ENCODE results near the gene LRRC39. TPM values are rescaled to one million over a fixed set of nuclear protein-coding genes. Genes with fewer than 3 reads are reported as not detected.

Gene LRRC39
- total RNA-seq = 1.1 and 1.8 TPM in 2 replicates
- long read RNA-seq, partial matches to known transcripts = 0 of 1 reads
- long read RNA-seq, other reads (novel, unspliced or antisense) = 1 of 1 reads

- DNase-seq (ENCODE audit: low spot score, unreplicated experiment) = no peak
- Mint-ChIP-seq H3K27ac (no peak within 1 kb of the TSS), H3K36me3 (ENCODE audit: insufficient read depth) (no peaks in the 10 kb centered on the region), H3K4me3 (ENCODE audit: low read depth) (no peak within 1 kb of the TSS), H3K4me1 (ENCODE audit: low read depth) (no peaks in the 10 kb centered on the region), H3K9me3 (ENCODE audit: low read depth) (no peaks in the 10 kb centered on the region), H3K27me3 (no peaks in the 10 kb centered on the region)
- TF ChIP-seq, protein P1, sequence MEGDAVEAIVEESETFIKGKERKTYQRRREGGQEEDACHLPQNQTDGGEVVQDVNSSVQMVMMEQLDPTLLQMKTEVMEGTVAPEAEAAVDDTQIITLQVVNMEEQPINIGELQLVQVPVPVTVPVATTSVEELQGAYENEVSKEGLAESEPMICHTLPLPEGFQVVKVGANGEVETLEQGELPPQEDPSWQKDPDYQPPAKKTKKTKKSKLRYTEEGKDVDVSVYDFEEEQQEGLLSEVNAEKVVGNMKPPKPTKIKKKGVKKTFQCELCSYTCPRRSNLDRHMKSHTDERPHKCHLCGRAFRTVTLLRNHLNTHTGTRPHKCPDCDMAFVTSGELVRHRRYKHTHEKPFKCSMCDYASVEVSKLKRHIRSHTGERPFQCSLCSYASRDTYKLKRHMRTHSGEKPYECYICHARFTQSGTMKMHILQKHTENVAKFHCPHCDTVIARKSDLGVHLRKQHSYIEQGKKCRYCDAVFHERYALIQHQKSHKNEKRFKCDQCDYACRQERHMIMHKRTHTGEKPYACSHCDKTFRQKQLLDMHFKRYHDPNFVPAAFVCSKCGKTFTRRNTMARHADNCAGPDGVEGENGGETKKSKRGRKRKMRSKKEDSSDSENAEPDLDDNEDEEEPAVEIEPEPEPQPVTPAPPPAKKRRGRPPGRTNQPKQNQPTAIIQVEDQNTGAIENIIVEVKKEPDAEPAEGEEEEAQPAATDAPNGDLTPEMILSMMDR (IDR thresholded peaks at IDR 0.05; ENCODE audit: unreplicated experiment) = no peak
Observed at GRCh38 chr1:100178091-100178490, at the start of gene LRRC39. Gene LRRC39, minus strand, starts transcription at chr1:100178256. Its CDS starts 9,740 bp downstream, at chr1:100168516.

DNA sequence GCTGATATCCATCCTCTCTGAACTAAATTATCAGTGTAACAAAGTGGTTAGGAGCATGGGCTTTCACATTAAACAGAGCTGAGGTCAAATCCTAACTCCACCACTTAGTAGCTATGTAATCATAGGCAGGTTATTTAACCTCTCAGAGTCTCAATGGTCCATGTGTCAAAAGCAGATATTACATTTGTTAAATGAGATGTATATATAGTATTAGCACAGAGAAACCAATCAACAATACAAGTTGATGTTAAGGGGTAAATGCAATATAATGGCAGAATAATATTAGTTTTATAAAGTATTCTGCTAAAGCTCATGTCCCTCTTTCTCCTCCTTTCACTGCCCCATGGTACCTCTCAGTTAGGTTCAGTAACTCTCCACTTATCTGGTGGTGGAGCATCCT lies 44.4 kb upstream of the LRRC39 start:
- H3K4me1 Mint-ChIP-seq (ENCODE audit: low read depth) = no peaks in the 10 kb centered on the region
- TF ChIP-seq, protein P1 (IDR thresholded peaks at IDR 0.05; ENCODE audit: unreplicated experiment) = no peak
- no peak for DNase-seq (ENCODE audit: low spot score, unreplicated experiment)
- H3K27ac Mint-ChIP-seq = no peak overlapping the region
- H3K36me3 Mint-ChIP-seq (ENCODE audit: insufficient read depth) = peaks cover 1% of the 10 kb centered on the region
- no peaks in the 10 kb centered on the region for H3K9me3 Mint-ChIP-seq (ENCODE audit: low read depth)
- H3K4me3 Mint-ChIP-seq (ENCODE audit: low read depth) = no peak overlapping the region
- no peaks in the 10 kb centered on the region for H3K27me3 Mint-ChIP-seq

- Mint-ChIP-seq H3K36me3 (ENCODE audit: insufficient read depth) (peaks cover 3% of the 10 kb centered on the region), H3K4me3 (ENCODE audit: low read depth) (no peak overlapping the region), H3K9me3 (ENCODE audit: low read depth) (no peaks in the 10 kb centered on the region), H3K4me1 (ENCODE audit: low read depth) (no peaks in the 10 kb centered on the region), H3K27ac (no peak overlapping the region), H3K27me3 (no peaks in the 10 kb centered on the region)
- DNase-seq (ENCODE audit: low spot score, unreplicated experiment) = no peak
- TF ChIP-seq, protein P1 (IDR thresholded peaks at IDR 0.05; ENCODE audit: unreplicated experiment) = no peak
Observed at GRCh38 chr1:100219883-100220282, 41.8 kb upstream of the LRRC39 start.

DNA sequence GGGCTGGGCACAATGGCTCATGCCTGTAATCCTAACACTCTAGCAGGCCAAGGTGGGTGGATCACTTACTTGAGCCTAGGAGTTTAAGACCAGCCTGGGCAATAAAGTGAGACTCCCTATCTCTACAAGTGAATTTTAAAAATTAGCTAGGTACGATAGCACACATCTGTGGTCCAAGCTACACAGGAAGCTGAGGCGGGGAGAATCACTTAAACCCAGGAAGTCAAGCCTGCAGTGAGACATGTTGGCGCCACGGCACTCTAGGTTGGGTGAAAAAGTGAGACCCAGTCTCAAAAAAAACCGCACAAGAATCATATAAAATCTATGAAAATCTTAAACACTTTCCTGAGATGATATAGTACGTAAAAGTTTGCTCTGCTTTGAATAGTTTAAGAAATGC lies 41.4 kb upstream of the LRRC39 start:
- TF ChIP-seq, protein P1 (IDR thresholded peaks at IDR 0.05; ENCODE audit: unreplicated experiment) = no peak
- Mint-ChIP-seq H3K27ac (no peak overlapping the region), H3K9me3 (ENCODE audit: low read depth) (no peaks in the 10 kb centered on the region), H3K27me3 (no peaks in the 10 kb centered on the region), H3K36me3 (ENCODE audit: insufficient read depth) (peaks cover 3% of the 10 kb centered on the region), H3K4me1 (ENCODE audit: low read depth) (no peaks in the 10 kb centered on the region), H3K4me3 (ENCODE audit: low read depth) (no peak overlapping the region)
- DNase-seq (ENCODE audit: low spot score, unreplicated experiment) = no peak

DNA sequence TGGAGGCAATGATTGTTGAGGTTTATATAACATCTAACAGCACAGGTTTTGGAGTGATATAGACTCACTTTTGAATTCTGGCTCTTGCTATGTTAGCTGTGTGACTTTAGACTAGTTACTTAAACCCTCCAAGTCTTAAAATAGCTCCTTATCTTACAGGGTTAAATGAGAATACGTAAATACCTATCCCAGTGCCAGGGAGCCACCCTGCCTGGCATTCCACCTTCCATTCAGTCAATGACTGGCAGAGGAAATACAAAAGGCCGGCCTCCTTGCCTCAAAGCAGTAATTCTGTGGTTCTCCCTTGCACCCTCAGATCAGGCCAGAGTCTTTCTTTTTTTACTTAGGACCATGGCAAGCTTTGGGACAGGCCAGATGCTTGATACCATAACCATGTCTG lies 39.8 kb upstream of the LRRC39 start:
- Mint-ChIP-seq H3K4me1 (ENCODE audit: low read depth) (no peaks in the 10 kb centered on the region), H3K36me3 (ENCODE audit: insufficient read depth) (peaks cover 8% of the 10 kb centered on the region), H3K27ac (no peak overlapping the region), H3K4me3 (ENCODE audit: low read depth) (no peak overlapping the region), H3K27me3 (no peaks in the 10 kb centered on the region), H3K9me3 (ENCODE audit: low read depth) (no peaks in the 10 kb centered on the region)
- no peak for DNase-seq (ENCODE audit: low spot score, unreplicated experiment)
- TF ChIP-seq, protein P1 (IDR thresholded peaks at IDR 0.05; ENCODE audit: unreplicated experiment) = no peak

Data from progenitor cell of endocrine pancreas (in vitro differentiated cells).